Renal cortex interstitium (tissue), 11 donors: ENCODE results near the gene CTNNB1. TPM values are rescaled to one million over a fixed set of nuclear protein-coding genes. Genes with fewer than 3 reads are reported as not detected.
"Not testable (repeated sequence)": the region's sequence is repeated elsewhere in the genome, so short reads cannot be mapped to it uniquely, and the experiment has no call there.

Experiments
- DNase-seq, 11 donors: peaks; one replicate each; pipeline ENCODE4 v3.0.0-alpha.2; 2013; ENCODE audit warnings: low read depth in 9 of 11, low spot score in 4 of 11; ENCODE audit errors: extremely low read depth in 1 of 11
- polyA plus RNA-seq, 3 donors: library from polyadenylated mRNA; unstranded; fragments of 120-200 nt; gene quantifications; one replicate each; pipeline ENCODE4 v1.2.1, GENCODE V29; 2013; ENCODE audit not compliant: insufficient read length in 3 of 3

CTNNB1 gene
- polyA plus RNA-seq, 3 donors, result 474 to 519 (median 497) TPM

- DNase-seq, result no peak
Observed at GRCh38 chr3:41274944-41275668, 75.8 kb downstream of the CTNNB1 start.

- DNase-seq, result no peak
Observed at GRCh38 chr3:41276191-41276590, 76.9 kb downstream of the CTNNB1 start.

GRCh38 chr3:41277790-41278465 lies 78.6 kb downstream of the CTNNB1 start:
- DNase-seq, result no peak

GRCh38 chr3:41284934-41285333 lies 85.6 kb downstream of the CTNNB1 start:
- not testable (repeated sequence) for DNase-seq

- no peak for DNase-seq
Observed at GRCh38 chr3:41286305-41286704, 87.0 kb downstream of the CTNNB1 start.

GRCh38 chr3:41288785-41289184 lies 89.5 kb downstream of the CTNNB1 start:
- DNase-seq, result no peak
